IMR-90 (cell line): Measurements from ENCODE around the gene AJAP1. TPM values are rescaled to one million over a fixed set of nuclear protein-coding genes. Genes with fewer than 3 reads are reported as not detected.

Source experiments
- ATAC-seq: fragments of 200-7000 bp; cut with Tn5 transposase; 2 replicates; pipeline ENCODE4 v1.9.1; 2020; ENCODE audit warnings: low read depth, mild to moderate bottlenecking, moderate library complexity
- BruUV-seq: library from RNA; stranded (reverse); fragments of 400-500 nt; replicated peaks from 2 replicates; lab custom pipeline; 2021; lab: Mats Ljungman, UMichigan
- CTCF ChIA-PET: fragments of 300-600 bp; formaldehyde crosslinking; extraction: SDS; loops from one replicate; lab custom pipeline; 2021; ENCODE audit warnings: antibody characterized with exemption; lab: Yijun Ruan, JAX
- POLR2A ChIA-PET: fragments of 300-600 bp; sonication (Branson Sonifier 250); formaldehyde crosslinking; loops from one replicate; lab custom pipeline; 2022; ENCODE audit warnings: antibody characterized with exemption; ENCODE audit not compliant: unreplicated experiment; lab: Charles Lee
- DNase-seq: peaks from one replicate; pipeline ENCODE4 v3.0.0; 2013
- H2AFZ ChIP-seq: replicated peaks from 2 replicates; pipeline ENCODE3; 2013; ENCODE audit warnings: low read length, mild to moderate bottlenecking; ENCODE audit not compliant: poor library complexity
- H2AK5ac ChIP-seq: 2 replicates; pipeline ENCODE4 v1.6.1; 2013; ENCODE audit warnings: low read depth, low read length, inconsistent platforms
- H2AK9ac ChIP-seq: replicated peaks from 2 replicates; pipeline ENCODE3; 2013; ENCODE audit warnings: mild to moderate bottlenecking, low read depth, low read length, moderate library complexity; ENCODE audit not compliant: poor library complexity
- H2BK120ac ChIP-seq: 2 replicates; pipeline ENCODE4 v1.6.1; 2013; ENCODE audit warnings: low read depth, low read length, inconsistent platforms
- H2BK15ac ChIP-seq: 3 replicates; pipeline ENCODE4 v1.6.1; 2013; ENCODE audit warnings: low read depth, low read length, inconsistent platforms
- H2BK20ac ChIP-seq: 2 replicates; pipeline ENCODE4 v1.6.1; 2013; ENCODE audit warnings: low read depth, mild to moderate bottlenecking, inconsistent platforms, low read length, moderate library complexity
- H2BK5ac ChIP-seq: 2 replicates; pipeline ENCODE4 v1.6.1; 2013; ENCODE audit warnings: mild to moderate bottlenecking, low read depth, low read length, inconsistent platforms; ENCODE audit not compliant: poor library complexity, severe bottlenecking
- H3K14ac ChIP-seq: replicated peaks from 2 replicates; pipeline ENCODE4 v1.6.1; 2013; ENCODE audit warnings: low read depth, low read length, inconsistent platforms
- H3K18ac ChIP-seq: 2 replicates; pipeline ENCODE4 v1.6.1; 2013; ENCODE audit warnings: low read depth, low read length, control low read depth
- H3K23ac ChIP-seq: 2 replicates; pipeline ENCODE4 v1.6.1; 2013; ENCODE audit warnings: low read depth, low read length, inconsistent platforms
- H3K27ac ChIP-seq: 2 replicates; pipeline ENCODE4 v1.5.1; 2013; ENCODE audit warnings: mild to moderate bottlenecking, control low read depth, low read length; ENCODE audit not compliant: insufficient read depth
- H3K27me3 ChIP-seq: 2 replicates; pipeline ENCODE4 v1.6.1; 2013; ENCODE audit warnings: low read length; ENCODE audit not compliant: control insufficient read depth, insufficient read depth
- H3K36me3 ChIP-seq: 2 replicates; pipeline ENCODE4 v1.6.1; 2013; ENCODE audit warnings: low read length, mixed read lengths; ENCODE audit not compliant: control insufficient read depth, insufficient read depth
- H3K4ac ChIP-seq: 2 replicates; pipeline ENCODE4 v1.6.1; 2013; ENCODE audit warnings: low read depth, low read length, inconsistent platforms
- H3K4me1 ChIP-seq: 2 replicates; pipeline ENCODE4 v1.6.1; 2013; ENCODE audit warnings: low read length, mixed read lengths; ENCODE audit not compliant: control insufficient read depth, insufficient read depth
- H3K4me2 ChIP-seq: 2 replicates; pipeline ENCODE4 v1.6.1; 2013; ENCODE audit warnings: low read depth, mild to moderate bottlenecking, control low read depth, low read length, moderate library complexity
- H3K4me3 ChIP-seq: 2 replicates; pipeline ENCODE4 v1.5.1; 2013; ENCODE audit warnings: low read depth, mild to moderate bottlenecking, control low read depth, low read length, moderate library complexity; ENCODE audit not compliant: insufficient read depth
- H3K56ac ChIP-seq: 2 replicates; pipeline ENCODE4 v1.6.1; 2013; ENCODE audit warnings: low read length, inconsistent platforms; ENCODE audit not compliant: insufficient read depth; ENCODE audit errors: extremely low read depth
- H3K79me1 ChIP-seq, 2 experiments: 2 replicates each; pipeline ENCODE4 v1.6.1; 2013; ENCODE audit warnings: low read length in 2 of 2, inconsistent platforms in 1 of 2, low read depth in 1 of 2
- H3K9ac ChIP-seq: 2 replicates; pipeline ENCODE4 v1.6.1; 2013; ENCODE audit warnings: low read depth, low read length, control low read depth
- H3K9me1 ChIP-seq: 2 replicates; pipeline ENCODE4 v1.6.1; 2013; ENCODE audit warnings: low read length, inconsistent platforms; ENCODE audit not compliant: insufficient read depth
- H3K9me3 ChIP-seq: 2 replicates; pipeline ENCODE4 v1.6.1; 2013; ENCODE audit warnings: low read length; ENCODE audit not compliant: control insufficient read depth, insufficient read depth
- H4K20me1 ChIP-seq: 2 replicates; pipeline ENCODE4 v1.6.1; 2013; ENCODE audit warnings: low read length, inconsistent platforms; ENCODE audit not compliant: insufficient read depth
- H4K5ac ChIP-seq: 2 replicates; pipeline ENCODE4 v1.6.1; 2013; ENCODE audit warnings: mild to moderate bottlenecking, low read depth, low read length, control low read depth
- H4K8ac ChIP-seq, 2 experiments: 2 replicates each; pipeline ENCODE4 v1.6.1; 2013; ENCODE audit warnings: low read depth in 2 of 2, low read length in 2 of 2, control low read depth in 1 of 2, inconsistent platforms in 1 of 2
- H4K91ac ChIP-seq: 2 replicates; pipeline ENCODE4 v1.6.1; 2013; ENCODE audit warnings: low read depth, low read length, inconsistent platforms; ENCODE audit not compliant: insufficient read depth
- CEBPB ChIP-seq: IDR thresholded peaks from 2 replicates; pipeline ENCODE4 v1.6.1; 2012; ENCODE audit warnings: low read depth, low read length, improper control_type of control experiment
- CHD1 ChIP-seq: IDR thresholded peaks from 2 replicates; pipeline ENCODE4 v1.6.1; 2012; ENCODE audit warnings: low read depth, low read length, improper control_type of control experiment
- CTCF ChIP-seq: conservative IDR thresholded peaks from 2 replicates; pipeline ENCODE4 v1.5.1; 2012; ENCODE audit warnings: mild to moderate bottlenecking, low read depth, low read length, improper control_type of control experiment
- MXI1 ChIP-seq: IDR thresholded peaks from 2 replicates; pipeline ENCODE4 v1.6.1; 2012; ENCODE audit warnings: low read depth, mild to moderate bottlenecking, low read length, moderate library complexity, borderline replicate concordance
- NFE2L2 ChIP-seq: fragments of 150-350 bp; IDR thresholded peaks from 2 replicates; pipeline ENCODE4 v1.6.1; 2016; ENCODE audit warnings: low read depth, mild to moderate bottlenecking, low read length
- RAD21 ChIP-seq: IDR thresholded peaks from 2 replicates; pipeline ENCODE4 v1.6.1; 2012; ENCODE audit warnings: low read length, improper control_type of control experiment
- RFX5 ChIP-seq: IDR thresholded peaks from 2 replicates; pipeline ENCODE4 v1.8.0; 2012; ENCODE audit warnings: low read depth, mild to moderate bottlenecking, low read length, moderate library complexity
- WGBS, 2 experiments: methylation state at CpG; one replicate each; pipeline versions ENCODE4 v1.1.5 to v1.1.7; 2013; ENCODE audit warnings: missing lambda C conversion rate in 2 of 2; ENCODE audit not compliant: insufficient read length in 1 of 2; ENCODE audit errors: extremely low coverage in 2 of 2; 5-methylcytosine and 5-hydroxymethylcytosine counted together
- dilution Hi-C: fragments of 300-500 bp; cut with HindIII; formaldehyde crosslinking; loops from one replicate; pipeline ENCODE4 v1.14.3; 2018; ENCODE audit warnings: low sequenced_read_pairs; ENCODE audit not compliant: unreplicated experiment
- in situ Hi-C: fragments of 300-500 bp; cut with MboI; formaldehyde crosslinking; loops from 3 replicates; pipeline ENCODE4 v1.14.3; 2019; ENCODE audit warnings: low sequenced_read_pairs, inconsistent platforms, mixed read lengths
- intact Hi-C: fragments of 100-400 bp; cut with micrococcal nuclease; formaldehyde crosslinking; loops from 2 replicates; pipeline ENCODE4 v1.10.0; 2022
- polyA plus RNA-seq, 3 experiments: library from polyadenylated mRNA; depleted of rRNA; stranded (reverse); fragments of >200 nt; gene quantifications; 2 replicates each; pipeline ENCODE4 v1.2.3, GENCODE V29; 2012; ENCODE audit warnings: low replicate concordance in 1 of 3
- total RNA-seq: library from RNA; depleted of rRNA; stranded (reverse); fragments of >200 nt; gene quantifications from 2 replicates; pipeline ENCODE4 v1.2.3, GENCODE V29; 2012

The AJAP1 gene
- total and polyA plus RNA-seq, 2 of the 4 experiments (the other 2 are of a cell fraction) = under 0.01 to 0.02 TPM

GRCh38 chr1:4801192-4801924 lies 146.9 kb downstream of the AJAP1 start:
- no TSS peak for BruUV-seq
- H3K23ac ChIP-seq = no peak overlapping the region
- H3K4me1 ChIP-seq = no peaks in the 10 kb centered on the region
- no peak overlapping the region for H3K4me2 ChIP-seq
- H3K9me1 ChIP-seq = no peaks in the 10 kb centered on the region
- H2AFZ ChIP-seq = no peak overlapping the region
- H3K4me3 ChIP-seq = no peak overlapping the region
- no peaks in the 10 kb centered on the region for H3K79me1 ChIP-seq
- in situ Hi-C loops = no loop called here
- CTCF ChIA-PET = no interaction called here
- H2BK20ac ChIP-seq = no peak overlapping the region
- no peak overlapping the region for H2BK120ac ChIP-seq
- peaks cover 35% of the 10 kb centered on the region for H3K9me3 ChIP-seq
- no peak for ATAC-seq
- no peak overlapping the region for H3K9ac ChIP-seq
- H3K27me3 ChIP-seq = no peaks in the 10 kb centered on the region
- TF ChIP-seq CEBPB (no peak), CHD1 (no peak), RFX5 (no peak), CTCF (no peak), MXI1 (no peak), RAD21 (no peak), NFE2L2 (no peak)
- no peak overlapping the region for H3K18ac ChIP-seq
- WGBS, 2 experiments = 31% methylated on average over 8 of the region's 14 CpGs; no CpG with 5 or more reads in 1 of the 2 experiments
- H3K27ac ChIP-seq = no peak overlapping the region
- H3K36me3 ChIP-seq = no peaks in the 10 kb centered on the region
- dilution Hi-C loops = no loop called here
- no peak overlapping the region for H3K4ac ChIP-seq
- POLR2A ChIA-PET = no interaction called here
- no peak overlapping the region for H2BK5ac ChIP-seq
- no peak overlapping the region for H4K5ac ChIP-seq
- no peaks in the 10 kb centered on the region for H4K20me1 ChIP-seq
- no peak overlapping the region for H2AK5ac ChIP-seq
- no peak overlapping the region for H2AK9ac ChIP-seq
- H3K14ac ChIP-seq = no peak overlapping the region
- H4K8ac ChIP-seq = no peak overlapping the region
- intact Hi-C loops = no loop called here
- H3K56ac ChIP-seq = no peak overlapping the region
- no peak for DNase-seq
- no peak overlapping the region for H4K91ac ChIP-seq
- H2BK15ac ChIP-seq = no peak overlapping the region
